Kidney epithelial cell (primary cell): ENCODE data around the gene SEPTIN5. TPM values are rescaled to one million over a fixed set of nuclear protein-coding genes. Genes with fewer than 3 reads are reported as not detected.

Source experiments
- DNase-seq: peaks from one replicate; pipeline ENCODE4 v3.0.0-alpha.2; 2010; ENCODE audit warnings: low read depth
- H3K27me3 ChIP-seq: 2 replicates; pipeline ENCODE4 v1.6.0; 2011; ENCODE audit warnings: low read length; ENCODE audit not compliant: control insufficient read depth, insufficient read depth
- H3K36me3 ChIP-seq: 2 replicates; pipeline ENCODE4 v1.5.1; 2011; ENCODE audit warnings: low read length; ENCODE audit not compliant: control insufficient read depth, insufficient read depth
- H3K4me3 ChIP-seq: 2 replicates; pipeline ENCODE4 v1.5.1; 2011; ENCODE audit warnings: low read depth, mild to moderate bottlenecking, control low read depth, low read length
- total RNA-seq: library from RNA; depleted of rRNA; stranded (reverse); fragments of >200 nt; gene quantifications from 2 replicates; pipeline ENCODE4 v1.2.3, GENCODE V29; 2015
- TF ChIP-seq, protein P1 (sequence below): IDR thresholded peaks from 2 replicates; pipeline ENCODE4 v1.5.1; 2011; ENCODE audit warnings: mild to moderate bottlenecking, moderate library complexity, low read length, control low read depth, inconsistent platforms; ENCODE audit not compliant: insufficient read depth, poor library complexity, severe bottlenecking

Gene SEPTIN5
- total RNA-seq, 1 donor from 2014 or later = 10.1 TPM

DNA sequence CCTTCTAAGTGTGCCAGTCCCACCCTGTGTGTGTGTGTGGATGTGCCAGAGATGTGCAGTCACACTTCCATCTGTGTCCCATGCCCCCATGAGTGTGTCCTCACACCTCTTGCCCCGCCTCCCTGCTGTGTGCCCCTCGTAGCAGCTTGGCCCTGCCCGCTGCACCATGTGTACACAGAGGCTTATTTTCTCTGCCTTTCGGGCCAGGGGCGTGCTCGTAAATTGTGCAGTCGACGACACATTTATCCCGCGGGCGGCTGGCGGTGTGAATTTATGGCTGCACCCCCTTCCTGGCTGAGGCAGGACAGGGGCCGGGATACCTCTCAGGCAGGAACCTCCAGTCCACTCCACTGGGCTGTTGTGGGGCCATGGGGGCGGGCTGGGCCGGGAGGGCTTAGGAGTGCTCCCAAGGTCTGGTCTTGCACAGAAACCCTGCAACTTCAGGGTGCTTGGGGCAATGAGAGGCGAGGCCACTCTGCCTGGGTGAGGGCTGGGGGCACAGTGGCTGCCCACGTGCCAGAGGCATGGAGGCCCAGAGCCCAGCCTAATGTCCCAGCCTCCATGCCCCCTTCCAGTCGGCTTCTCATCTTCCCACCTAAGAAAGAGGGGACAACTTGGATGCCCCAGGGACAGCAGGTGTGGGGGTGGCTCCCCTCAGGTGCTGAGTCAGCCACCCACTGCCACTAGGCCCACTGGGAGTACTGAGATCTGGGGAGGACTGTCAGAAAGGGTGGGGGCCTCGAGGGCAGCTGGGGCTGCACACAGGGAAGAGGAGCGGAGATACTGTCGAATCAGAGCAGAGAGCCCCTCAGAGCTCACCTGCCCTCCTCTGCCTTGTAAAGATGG is 21.6 kb downstream of the SEPTIN5 start:
- TF ChIP-seq, protein P1, sequence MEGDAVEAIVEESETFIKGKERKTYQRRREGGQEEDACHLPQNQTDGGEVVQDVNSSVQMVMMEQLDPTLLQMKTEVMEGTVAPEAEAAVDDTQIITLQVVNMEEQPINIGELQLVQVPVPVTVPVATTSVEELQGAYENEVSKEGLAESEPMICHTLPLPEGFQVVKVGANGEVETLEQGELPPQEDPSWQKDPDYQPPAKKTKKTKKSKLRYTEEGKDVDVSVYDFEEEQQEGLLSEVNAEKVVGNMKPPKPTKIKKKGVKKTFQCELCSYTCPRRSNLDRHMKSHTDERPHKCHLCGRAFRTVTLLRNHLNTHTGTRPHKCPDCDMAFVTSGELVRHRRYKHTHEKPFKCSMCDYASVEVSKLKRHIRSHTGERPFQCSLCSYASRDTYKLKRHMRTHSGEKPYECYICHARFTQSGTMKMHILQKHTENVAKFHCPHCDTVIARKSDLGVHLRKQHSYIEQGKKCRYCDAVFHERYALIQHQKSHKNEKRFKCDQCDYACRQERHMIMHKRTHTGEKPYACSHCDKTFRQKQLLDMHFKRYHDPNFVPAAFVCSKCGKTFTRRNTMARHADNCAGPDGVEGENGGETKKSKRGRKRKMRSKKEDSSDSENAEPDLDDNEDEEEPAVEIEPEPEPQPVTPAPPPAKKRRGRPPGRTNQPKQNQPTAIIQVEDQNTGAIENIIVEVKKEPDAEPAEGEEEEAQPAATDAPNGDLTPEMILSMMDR = no peak
- Histone ChIP-seq H3K36me3 (no peaks in the 10 kb centered on the region), H3K27me3 (peaks cover 69% of the 10 kb centered on the region), H3K4me3 (no peak overlapping the region)
- DNase-seq = no peak

DNA sequence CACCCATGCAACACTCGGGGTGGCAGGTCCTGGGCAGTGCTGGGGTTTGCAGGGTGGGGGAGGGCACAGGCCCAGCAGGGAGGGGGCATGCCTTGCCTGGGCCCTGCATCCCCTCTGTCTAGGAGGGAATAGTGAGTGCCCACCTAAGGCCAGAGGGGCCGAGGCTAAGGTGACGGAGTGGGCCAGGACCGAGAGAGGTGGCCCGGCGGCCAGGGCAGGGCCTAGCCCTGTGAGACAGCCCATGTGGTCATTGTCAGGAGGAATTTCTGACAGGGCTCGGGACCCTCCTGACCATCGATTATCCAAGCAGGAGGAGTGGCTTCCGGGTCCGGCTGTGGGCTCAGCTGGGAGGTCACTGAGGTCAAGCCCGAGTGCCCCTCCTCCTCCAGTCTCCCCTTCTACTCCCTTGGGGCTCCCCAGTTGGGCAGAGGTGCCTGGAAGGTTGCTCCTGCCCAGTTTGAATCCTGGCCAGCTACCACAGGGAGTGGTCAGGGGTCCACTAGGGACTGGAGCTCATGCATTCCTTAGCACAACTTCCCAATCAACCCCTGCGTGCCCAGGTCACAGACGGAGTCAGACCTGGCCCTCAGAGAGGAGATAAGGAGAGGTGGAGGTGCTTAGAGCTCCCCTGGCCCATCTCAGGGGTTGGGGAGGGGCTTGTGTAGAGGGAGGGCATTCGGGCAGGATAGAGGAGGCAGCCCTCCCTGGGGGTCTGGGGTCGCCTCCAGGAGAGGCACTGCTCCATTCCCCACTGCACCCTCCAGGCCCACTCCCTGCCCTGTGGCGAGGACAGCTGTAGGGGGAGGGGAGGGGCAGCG is 23.8 kb downstream of the SEPTIN5 start:
- Histone ChIP-seq H3K4me3 (no peak overlapping the region), H3K27me3 (peaks cover 59% of the 10 kb centered on the region), H3K36me3 (no peaks in the 10 kb centered on the region)
- DNase-seq = no peak
- TF ChIP-seq, protein P1 = no peak

DNA sequence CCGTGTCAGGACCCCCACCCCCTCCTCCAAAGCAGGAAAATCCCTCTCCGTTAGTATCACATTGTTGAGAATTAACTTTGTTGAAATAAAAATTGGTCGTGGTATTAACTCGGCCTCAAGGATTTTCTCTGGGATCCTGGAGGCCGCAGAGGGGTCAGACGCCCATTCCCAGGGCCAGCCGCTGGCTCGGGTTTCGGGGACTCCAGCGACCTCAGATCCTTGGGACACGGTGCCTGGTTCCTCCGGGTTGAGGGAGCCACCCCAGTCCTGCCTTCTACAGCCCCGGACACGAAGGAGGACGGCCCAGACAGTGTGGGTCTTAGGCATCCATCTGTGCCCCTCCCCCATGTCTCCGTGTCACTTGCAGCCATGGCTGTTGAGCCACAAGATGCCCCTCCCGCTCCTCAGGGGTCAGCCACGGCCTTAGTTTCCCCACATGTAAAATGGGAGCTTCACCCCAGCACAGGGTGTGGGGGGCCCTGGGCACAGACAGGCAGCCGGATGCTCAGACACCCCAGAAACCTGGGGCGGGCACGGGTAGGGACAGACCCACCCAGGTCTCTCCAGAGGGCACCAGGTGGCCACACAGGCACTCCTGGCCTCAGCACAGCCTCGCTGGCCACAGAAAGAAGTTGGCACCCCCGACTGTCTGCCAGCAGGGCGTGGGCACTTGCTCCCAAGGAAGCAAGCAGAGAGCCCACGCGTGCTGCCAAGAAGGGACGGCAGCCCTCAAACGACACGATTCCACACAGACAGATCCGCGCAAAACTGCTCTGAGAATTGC is 24.6 kb downstream of the SEPTIN5 start:
- TF ChIP-seq, protein P1 = no peak
- DNase-seq = no peak
- no peaks in the 10 kb centered on the region for H3K36me3 ChIP-seq
- H3K27me3 ChIP-seq = peaks cover 58% of the 10 kb centered on the region
- no peak overlapping the region for H3K4me3 ChIP-seq

DNA sequence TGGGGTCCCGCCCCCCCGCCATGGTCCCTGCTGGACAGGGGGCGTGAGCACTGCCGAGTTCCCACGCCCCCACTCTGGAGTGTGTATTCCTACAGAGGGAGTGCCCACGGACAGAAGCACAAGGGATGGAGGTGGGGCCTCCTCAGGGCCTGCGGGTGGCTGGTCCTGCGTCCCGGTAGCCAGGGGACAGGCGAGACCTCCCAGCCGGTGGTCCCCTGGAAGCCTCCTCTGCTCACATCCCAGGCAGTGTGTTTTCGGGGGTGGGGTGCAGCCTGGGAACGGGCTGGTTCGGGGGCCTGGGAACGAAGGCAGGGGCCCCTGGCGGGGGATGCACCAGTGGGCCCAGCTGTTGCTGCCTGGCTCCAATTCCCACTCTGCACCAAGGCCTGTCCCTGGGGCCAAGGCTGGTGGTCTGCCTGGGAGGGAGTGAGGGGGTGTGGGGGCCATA is 25.2 kb downstream of the SEPTIN5 start:
- peaks cover 54% of the 10 kb centered on the region for H3K27me3 ChIP-seq
- no peaks in the 10 kb centered on the region for H3K36me3 ChIP-seq
- no peak overlapping the region for H3K4me3 ChIP-seq
- TF ChIP-seq, protein P1 = no peak
- DNase-seq = no peak

DNA sequence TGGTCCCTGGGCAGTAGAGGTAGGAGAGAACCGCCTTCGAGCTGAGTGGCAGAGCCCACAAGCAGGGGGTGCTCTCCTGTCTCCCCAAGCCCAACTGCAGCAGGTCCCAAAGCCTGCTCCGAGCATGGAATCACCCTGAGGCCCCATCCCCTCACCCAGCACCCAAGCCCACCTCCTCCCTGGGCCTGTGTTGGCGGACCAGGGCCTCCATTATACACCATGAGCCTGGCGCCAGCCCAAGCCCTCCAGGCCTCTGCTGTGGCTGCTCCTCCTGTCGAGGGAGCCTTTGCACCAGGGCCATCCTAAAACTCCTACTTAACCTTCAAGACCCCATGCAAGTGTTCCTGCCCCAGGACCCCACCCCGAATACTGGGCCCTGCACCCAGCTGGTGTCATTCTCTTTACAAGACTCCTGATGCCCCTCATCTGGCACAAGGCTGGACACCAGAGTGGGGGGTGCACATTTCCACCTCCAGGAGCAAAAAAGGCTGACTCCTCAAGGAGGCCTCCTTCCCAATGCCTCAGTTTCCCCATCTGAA is 25.7 kb downstream of the SEPTIN5 start:
- DNase-seq = no peak
- no peak overlapping the region for H3K4me3 ChIP-seq
- peaks cover 50% of the 10 kb centered on the region for H3K27me3 ChIP-seq
- no peaks in the 10 kb centered on the region for H3K36me3 ChIP-seq
- TF ChIP-seq, protein P1 = no peak
